NB4 (cell line): ENCODE data around the gene CPN2.

Experiments
- MYC ChIP-seq: IDR thresholded peaks from 2 replicates; pipeline ENCODE4 v1.6.1; 2011; ENCODE audit warnings: low read depth, low read length
- POLR2A ChIP-seq: IDR thresholded peaks from 2 replicates; pipeline ENCODE4 v1.6.1; 2011; ENCODE audit warnings: mild to moderate bottlenecking; ENCODE audit not compliant: insufficient read length; ENCODE audit errors: extremely low read depth
- TF ChIP-seq, protein P1 (sequence below): IDR thresholded peaks from one replicate; pipeline ENCODE4 v1.5.1; 2012; ENCODE audit warnings: low read depth, low read length
- TF ChIP-seq, protein P2 (sequence below): IDR thresholded peaks from 2 replicates; pipeline ENCODE4 v1.6.1; 2011; ENCODE audit warnings: low read depth, low read length

DNA sequence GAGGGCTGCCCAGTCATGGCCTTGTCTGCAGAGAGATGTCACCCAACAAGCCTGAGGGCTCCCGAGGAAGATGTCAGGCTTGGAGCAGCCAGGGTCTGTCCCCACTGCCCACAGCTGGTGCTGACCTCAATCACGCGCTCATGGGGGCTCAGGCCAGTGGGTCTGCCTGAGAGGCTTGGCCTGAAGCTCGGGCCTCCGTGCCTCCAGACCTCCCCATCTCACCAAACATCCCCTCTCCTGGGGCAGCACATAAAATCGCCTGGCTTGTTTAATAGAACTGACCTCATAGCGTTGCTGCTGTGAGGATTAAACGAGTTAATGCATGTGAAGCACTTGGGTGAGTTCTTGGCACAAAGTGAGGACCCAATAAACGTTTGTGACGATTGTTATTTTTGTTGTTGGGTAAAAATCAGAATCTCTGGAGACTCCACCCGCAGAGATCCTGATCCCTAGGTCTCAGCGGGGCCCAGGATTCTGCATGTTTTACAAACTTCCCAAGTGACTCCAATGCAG, 14.9 kb upstream of the CPN2 start:
- no peak for TF ChIP-seq POLR2A
- TF ChIP-seq, protein P1, sequence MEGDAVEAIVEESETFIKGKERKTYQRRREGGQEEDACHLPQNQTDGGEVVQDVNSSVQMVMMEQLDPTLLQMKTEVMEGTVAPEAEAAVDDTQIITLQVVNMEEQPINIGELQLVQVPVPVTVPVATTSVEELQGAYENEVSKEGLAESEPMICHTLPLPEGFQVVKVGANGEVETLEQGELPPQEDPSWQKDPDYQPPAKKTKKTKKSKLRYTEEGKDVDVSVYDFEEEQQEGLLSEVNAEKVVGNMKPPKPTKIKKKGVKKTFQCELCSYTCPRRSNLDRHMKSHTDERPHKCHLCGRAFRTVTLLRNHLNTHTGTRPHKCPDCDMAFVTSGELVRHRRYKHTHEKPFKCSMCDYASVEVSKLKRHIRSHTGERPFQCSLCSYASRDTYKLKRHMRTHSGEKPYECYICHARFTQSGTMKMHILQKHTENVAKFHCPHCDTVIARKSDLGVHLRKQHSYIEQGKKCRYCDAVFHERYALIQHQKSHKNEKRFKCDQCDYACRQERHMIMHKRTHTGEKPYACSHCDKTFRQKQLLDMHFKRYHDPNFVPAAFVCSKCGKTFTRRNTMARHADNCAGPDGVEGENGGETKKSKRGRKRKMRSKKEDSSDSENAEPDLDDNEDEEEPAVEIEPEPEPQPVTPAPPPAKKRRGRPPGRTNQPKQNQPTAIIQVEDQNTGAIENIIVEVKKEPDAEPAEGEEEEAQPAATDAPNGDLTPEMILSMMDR, result no peak
- TF ChIP-seq MYC, result no peak
- TF ChIP-seq, protein P2, sequence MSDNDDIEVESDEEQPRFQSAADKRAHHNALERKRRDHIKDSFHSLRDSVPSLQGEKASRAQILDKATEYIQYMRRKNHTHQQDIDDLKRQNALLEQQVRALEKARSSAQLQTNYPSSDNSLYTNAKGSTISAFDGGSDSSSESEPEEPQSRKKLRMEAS, result no peak
